Gastrocnemius medialis (tissue), 4 donors: ENCODE results near the gene GRIP2. TPM values are rescaled to one million over a fixed set of nuclear protein-coding genes. Genes with fewer than 3 reads are reported as not detected.

Experiments used
- ATAC-seq, 2 donors: fragments of 150-250 bp; one replicate each; pipeline ENCODE4 v1.9.1; 2016
- DNase-seq, 2 donors: peaks; one replicate each; pipeline ENCODE4 v3.0.0-alpha.2; 2019
- H3K27ac ChIP-seq, 4 donors: fragments of 200-600 bp; sonication (generic); 1 replicate in 1 of 4; 2 replicates in 3 of 4; pipeline ENCODE4 v1.5.1; 2016 to 2018; ENCODE audit warnings: mild to moderate bottlenecking in 2 of 4, moderate library complexity in 1 of 4
- H3K27me3 ChIP-seq, 3 donors: fragments of 200-600 bp; sonication (generic) in 2 of 3; 1 replicate in 1 of 3; 2 replicates in 2 of 3; pipeline versions ENCODE4 v1.5.1 to v1.6.0; 2016 to 2019; ENCODE audit warnings: mild to moderate bottlenecking in 1 of 3, moderate library complexity in 1 of 3
- H3K36me3 ChIP-seq, 2 donors: fragments of 200-600 bp; sonication (generic) in 1 of 2; one replicate each; pipeline ENCODE4 v1.5.1; 2017 to 2018
- H3K4me1 ChIP-seq, 2 donors: fragments of 200-600 bp; sonication (generic) in 1 of 2; one replicate each; pipeline ENCODE4 v1.5.1; 2016 to 2017; ENCODE audit warnings: mild to moderate bottlenecking in 2 of 2
- H3K4me3 ChIP-seq, 4 donors: fragments of 200-600 bp; sonication (generic) in 3 of 4; 1 replicate in 1 of 4; 2 replicates in 3 of 4; pipeline ENCODE4 v1.5.1; 2016 to 2019; ENCODE audit warnings: mild to moderate bottlenecking in 2 of 4
- H3K9me3 ChIP-seq, 3 donors: fragments of 200-600 bp; sonication (generic) in 2 of 3; 1 replicate in 1 of 3; 2 replicates in 2 of 3; pipeline ENCODE4 v1.5.1; 2016 to 2019
- CTCF ChIP-seq, 5 experiments: fragments of 450-650 bp in 3 of 5; fragments of 200-600 bp in 2 of 5; sonication (generic) in 2 of 5; IDR thresholded peaks in 4 of 5; conservative IDR thresholded peaks in 1 of 5; 1 replicate in 4 of 5; 2 replicates in 1 of 5; pipeline ENCODE4 v1.5.1; 2016 to 2019; ENCODE audit warnings: antibody characterized with exemption in 5 of 5, mild to moderate bottlenecking in 3 of 5, moderate library complexity in 3 of 5
- POLR2A ChIP-seq, 2 donors: fragments of 450-650 bp; IDR thresholded peaks; one replicate each; pipeline ENCODE4 v1.6.1; 2017; ENCODE audit warnings: antibody characterized with exemption in 2 of 2, mild to moderate bottlenecking in 2 of 2, moderate library complexity in 2 of 2
- in situ Hi-C, 4 donors: fragments of 200-750 bp; cut with MboI; loops; one replicate each; pipeline versions ENCODE4 v1.15.0 to v1.8.0; 2017; ENCODE audit warnings: low sequenced_read_pairs in 4 of 4
- intact Hi-C: fragments of 100-400 bp; cut with DNase I; formaldehyde crosslinking; loops from one replicate; pipeline ENCODE4 v1.15.1; 2023; ENCODE audit warnings: low total_unique reads
- total RNA-seq, 4 donors: library from RNA; depleted of rRNA; stranded (reverse); fragments of >200 nt; gene quantifications; one replicate each; pipeline versions ENCODE4 v1.1.0 to v1.2.3, GENCODE V29; 2016

The GRIP2 gene
- total RNA-seq, 4 donors from 2014 or later = 2.8 to 12.6 (median 4.6) TPM

DNA sequence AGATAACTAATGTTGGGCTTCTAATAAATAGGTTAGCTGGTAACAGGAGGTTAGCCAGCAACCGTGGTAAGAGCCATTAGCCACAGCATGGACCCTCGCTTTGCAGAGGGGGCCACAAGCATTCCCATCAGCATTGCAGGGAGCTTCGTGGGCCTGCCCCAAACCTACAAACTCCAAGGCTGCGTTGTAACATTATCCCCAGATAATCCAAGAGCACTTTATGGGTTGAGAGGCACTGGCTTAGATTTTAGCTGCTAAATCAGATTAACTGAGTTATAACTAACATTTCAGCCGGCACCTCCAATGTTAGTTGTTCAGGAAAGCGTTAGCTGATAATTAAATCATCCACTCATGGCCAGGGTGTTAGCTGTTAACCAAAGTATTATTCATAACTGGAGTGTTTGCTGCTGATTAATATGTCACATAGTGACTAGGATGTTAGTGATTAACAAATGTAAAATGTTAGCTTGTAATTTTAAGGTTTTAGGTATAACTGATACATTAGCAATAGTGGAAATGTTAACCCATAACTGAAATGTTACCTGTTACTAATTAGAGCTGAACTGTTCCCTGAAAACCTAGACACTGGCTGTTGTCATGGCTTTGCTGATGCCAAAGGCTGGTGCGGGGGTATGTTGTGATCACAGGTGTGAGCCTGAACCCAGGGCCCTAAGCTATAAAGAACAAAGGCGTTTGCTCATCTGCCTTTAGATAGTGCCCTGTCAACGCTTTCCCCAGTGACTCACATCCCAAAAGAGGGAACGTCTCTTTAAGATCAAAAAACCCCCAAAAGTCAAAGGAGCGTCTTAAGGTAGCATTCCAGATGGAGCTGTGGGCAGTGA is 81.5 kb downstream of the GRIP2 start:
- intact Hi-C loops = no loop called here
- Histone ChIP-seq H3K36me3 (peaks cover 0 to 41% of the 10 kb centered on the region in 2 donors), H3K27ac (peak overlapping the region in 3 of 4 donors; percentile 5 to 41 (median 26)), H3K4me1 (peaks cover 29 to 33% of the 10 kb centered on the region in 2 donors), H3K9me3 (no peaks in the 10 kb centered on the region), H3K4me3 (no peak overlapping the region), H3K27me3 (no peaks in the 10 kb centered on the region)
- no peak for ATAC-seq
- TF ChIP-seq CTCF (IDR thresholded peaks at IDR 0.05 in 4 of 5, conservative IDR thresholded peaks at IDR 0.05 in 1 of 5) (no peak), POLR2A (IDR thresholded peaks at IDR 0.05) (no peak)
- no peak for DNase-seq
- in situ Hi-C loops = loop anchor here in 2 of 4 donors (25.0 kb wide), 1 partner anchor 571 kb away; the partner anchor contains the start of gene WNT7A (in 2 of the 2)

DNA sequence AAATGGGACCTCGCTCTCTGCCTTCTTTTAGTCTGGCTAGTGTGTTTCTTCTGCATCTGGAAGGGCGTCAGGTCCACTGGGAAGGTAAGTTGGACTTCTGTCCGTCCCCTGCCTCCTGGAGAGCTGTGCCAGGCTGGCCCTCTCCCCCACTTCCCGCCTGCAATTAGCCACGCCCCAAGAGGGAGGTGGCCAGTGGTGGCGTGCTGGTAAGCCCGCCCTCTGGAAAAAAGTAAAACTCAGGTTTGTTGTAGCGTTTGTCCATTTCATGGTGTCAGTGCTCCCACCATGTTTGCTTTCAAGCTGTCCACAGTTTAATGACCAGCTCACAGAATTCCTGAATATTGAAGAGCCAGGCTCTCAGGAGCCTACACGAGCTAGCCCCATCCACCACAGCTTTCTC is 82.1 kb downstream of the GRIP2 start:
- in situ Hi-C loops = loop anchor here in 2 of 4 donors (25.0 kb wide), 1 partner anchor 571 kb away; the partner anchor contains the start of gene WNT7A (in 2 of the 2)
- no peaks in the 10 kb centered on the region for H3K27me3 ChIP-seq
- H3K9me3 ChIP-seq = no peaks in the 10 kb centered on the region
- intact Hi-C loops = no loop called here
- ATAC-seq (no peak), DNase-seq (no peak)
- peak overlapping the region in 3 of 4 donors; percentile 3 to 41 (median 26) for H3K27ac ChIP-seq
- TF ChIP-seq POLR2A (IDR thresholded peaks at IDR 0.05) (no peak), CTCF (IDR thresholded peaks at IDR 0.05 in 4 of 5, conservative IDR thresholded peaks at IDR 0.05 in 1 of 5) (no peak)
- peaks cover 0 to 34% of the 10 kb centered on the region in 2 donors for H3K36me3 ChIP-seq
- H3K4me1 ChIP-seq = peaks cover 34 to 40% of the 10 kb centered on the region in 2 donors
- no peak overlapping the region for H3K4me3 ChIP-seq

GRCh38 chr3:14457481-14457880 is 82.7 kb downstream of the GRIP2 start:
- ATAC-seq = no peak
- in situ Hi-C loops = loop anchor here in 2 of 4 donors (25.0 kb wide), 1 partner anchor 570 kb away; the partner anchor contains the start of gene WNT7A (in 2 of the 2)
- H3K36me3 ChIP-seq = peaks cover 0 to 29% of the 10 kb centered on the region in 2 donors
- peaks cover 39 to 45% of the 10 kb centered on the region in 2 donors for H3K4me1 ChIP-seq
- H3K27me3 ChIP-seq = no peaks in the 10 kb centered on the region
- TF ChIP-seq POLR2A (IDR thresholded peaks at IDR 0.05) (no peak), CTCF (IDR thresholded peaks at IDR 0.05 in 4 of 5, conservative IDR thresholded peaks at IDR 0.05 in 1 of 5) (no peak)
- intact Hi-C loops = no loop called here
- no peak overlapping the region for H3K4me3 ChIP-seq
- H3K9me3 ChIP-seq = no peaks in the 10 kb centered on the region
- DNase-seq = no peak
- peak overlapping the region in 3 of 4 donors; percentile 3 to 26 (median 5) for H3K27ac ChIP-seq

- intact Hi-C loops (no loop called here), in situ Hi-C loops (loop anchor here in 2 of 4 donors (25.0 kb wide), 1 partner anchor 569 kb away; the partner anchor contains the start of gene WNT7A (in 2 of the 2))
- peaks cover 45 to 52% of the 10 kb centered on the region in 2 donors for H3K4me1 ChIP-seq
- no peak for ATAC-seq
- H3K27ac ChIP-seq = peak overlapping the region in 2 of 4 donors; percentile 13 to 88
- DNase-seq = peak in 1 of 2 donors; percentile 40
- TF ChIP-seq CTCF (IDR thresholded peaks at IDR 0.05 in 4 of 5, conservative IDR thresholded peaks at IDR 0.05 in 1 of 5) (no peak), POLR2A (IDR thresholded peaks at IDR 0.05) (no peak)
- H3K36me3 ChIP-seq = peaks cover 0 to 22% of the 10 kb centered on the region in 2 donors
- no peaks in the 10 kb centered on the region for H3K9me3 ChIP-seq
- no peak overlapping the region for H3K4me3 ChIP-seq
- no peaks in the 10 kb centered on the region for H3K27me3 ChIP-seq
Measured at GRCh38 chr3:14456794-14457193, 83.3 kb downstream of the GRIP2 start.
